Gastroesophageal sphincter (tissue), 4 donors: ENCODE data around the gene EIF4A3. TPM values are rescaled to one million over a fixed set of nuclear protein-coding genes. Genes with fewer than 3 reads are reported as not detected.
"Not testable (repeated sequence)": the region's sequence is repeated elsewhere in the genome, so short reads cannot be mapped to it uniquely, and the experiment has no call there.

Experiments
- ATAC-seq: fragments of 150-250 bp; one replicate; pipeline ENCODE4 v1.9.1; 2016; ENCODE audit warnings: mild to moderate bottlenecking, moderate library complexity
- H3K27ac ChIP-seq, 4 donors: fragments of 200-600 bp; sonication (generic) in 3 of 4; 1 replicate in 3 of 4; 2 replicates in 1 of 4; pipeline ENCODE4 v1.5.1; 2016 to 2019
- H3K27me3 ChIP-seq: fragments of 200-600 bp; sonication (generic); one replicate; pipeline ENCODE4 v1.5.1; 2019
- H3K36me3 ChIP-seq, 2 donors: fragments of 200-600 bp; sonication (generic); one replicate each; pipeline ENCODE4 v1.5.1; 2019; ENCODE audit warnings: control low read depth in 1 of 2
- H3K4me1 ChIP-seq, 3 donors: fragments of 200-600 bp; sonication (generic); 1 replicate in 2 of 3; 2 replicates in 1 of 3; pipeline ENCODE4 v1.5.1; 2016 to 2019; ENCODE audit warnings: control low read depth in 2 of 3
- H3K4me3 ChIP-seq, 2 donors: fragments of 200-600 bp; sonication (generic); one replicate each; pipeline ENCODE4 v1.5.1; 2019; ENCODE audit warnings: mild to moderate bottlenecking in 1 of 2, moderate library complexity in 1 of 2
- H3K9me3 ChIP-seq, 3 donors: fragments of 200-600 bp; sonication (generic); one replicate each; pipeline ENCODE4 v1.5.1; 2017 to 2019; ENCODE audit warnings: control low read depth in 2 of 3
- EP300 ChIP-seq: sonication (generic); formaldehyde crosslinking; IDR thresholded peaks from one replicate; pipeline ENCODE4 v1.6.1; 2017; ENCODE audit warnings: antibody characterized with exemption, mild to moderate bottlenecking
- POLR2A ChIP-seq, 2 donors: fragments of 450-650 bp; IDR thresholded peaks; one replicate each; pipeline ENCODE4 v1.6.1; 2017; ENCODE audit warnings: antibody characterized with exemption in 2 of 2, mild to moderate bottlenecking in 2 of 2, moderate library complexity in 1 of 2
- POLR2AphosphoS5 ChIP-seq: sonication (generic); formaldehyde crosslinking; IDR thresholded peaks from one replicate; pipeline ENCODE4 v1.6.1; 2017; ENCODE audit warnings: antibody characterized with exemption
- WGBS, 2 donors: methylation state at CpG; one replicate each; pipeline ENCODE4 v1.1.5; 2018; ENCODE audit warnings: low coverage in 1 of 2; 5-methylcytosine and 5-hydroxymethylcytosine counted together
- total RNA-seq, 4 donors: library from RNA; depleted of rRNA; stranded (reverse); fragments of >200 nt; gene quantifications; one replicate each; pipeline ENCODE4 v1.1.0, GENCODE V29; 2016
- TF ChIP-seq, protein P1 (sequence below), 4 experiments: fragments of 200-600 bp in 2 of 4; fragments of 450-650 bp in 2 of 4; sonication (generic) in 1 of 4; IDR thresholded peaks; one replicate each; pipeline ENCODE4 v1.5.1; 2017 to 2019; ENCODE audit warnings: antibody characterized with exemption in 4 of 4, mild to moderate bottlenecking in 2 of 4, moderate library complexity in 2 of 4

Gene EIF4A3
- total RNA-seq, 4 donors from 2014 or later: 37.9 to 61.6 (median 49.0) TPM

DNA sequence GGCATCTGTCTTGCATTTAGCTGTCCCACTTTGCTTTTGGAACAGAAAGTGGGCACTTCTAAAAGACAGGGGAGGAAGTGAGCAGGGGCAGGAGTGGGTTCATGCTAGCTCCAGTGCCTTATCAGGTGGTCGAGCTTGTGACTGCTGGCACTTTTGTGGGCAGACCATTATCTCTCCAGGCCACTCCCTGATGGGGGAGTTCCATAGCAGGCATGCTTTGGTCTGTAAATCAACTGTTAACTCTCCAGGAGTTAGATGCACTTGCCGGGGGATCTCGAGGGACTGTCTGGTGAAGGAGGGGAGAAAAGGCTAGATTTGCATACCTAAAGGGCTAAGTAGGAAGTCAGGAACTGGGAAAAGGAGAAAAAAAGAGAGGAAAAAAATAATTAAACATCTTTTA is 13.6 kb upstream of the EIF4A3 start:
- peaks cover 0 to 3% (median 0%) of the 10 kb centered on the region in 3 donors for H3K9me3 ChIP-seq
- WGBS, 2 donors: 38% methylated on average over 3 of the region's 3 CpGs; no CpG with 5 or more reads in 1 of the 2 donors
- H3K27me3 ChIP-seq: peaks cover 3% of the 10 kb centered on the region
- ATAC-seq: no peak
- H3K4me3 ChIP-seq: no peak overlapping the region
- no peaks in the 10 kb centered on the region for H3K4me1 ChIP-seq
- TF ChIP-seq, protein P1, sequence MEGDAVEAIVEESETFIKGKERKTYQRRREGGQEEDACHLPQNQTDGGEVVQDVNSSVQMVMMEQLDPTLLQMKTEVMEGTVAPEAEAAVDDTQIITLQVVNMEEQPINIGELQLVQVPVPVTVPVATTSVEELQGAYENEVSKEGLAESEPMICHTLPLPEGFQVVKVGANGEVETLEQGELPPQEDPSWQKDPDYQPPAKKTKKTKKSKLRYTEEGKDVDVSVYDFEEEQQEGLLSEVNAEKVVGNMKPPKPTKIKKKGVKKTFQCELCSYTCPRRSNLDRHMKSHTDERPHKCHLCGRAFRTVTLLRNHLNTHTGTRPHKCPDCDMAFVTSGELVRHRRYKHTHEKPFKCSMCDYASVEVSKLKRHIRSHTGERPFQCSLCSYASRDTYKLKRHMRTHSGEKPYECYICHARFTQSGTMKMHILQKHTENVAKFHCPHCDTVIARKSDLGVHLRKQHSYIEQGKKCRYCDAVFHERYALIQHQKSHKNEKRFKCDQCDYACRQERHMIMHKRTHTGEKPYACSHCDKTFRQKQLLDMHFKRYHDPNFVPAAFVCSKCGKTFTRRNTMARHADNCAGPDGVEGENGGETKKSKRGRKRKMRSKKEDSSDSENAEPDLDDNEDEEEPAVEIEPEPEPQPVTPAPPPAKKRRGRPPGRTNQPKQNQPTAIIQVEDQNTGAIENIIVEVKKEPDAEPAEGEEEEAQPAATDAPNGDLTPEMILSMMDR (IDR thresholded peaks at IDR 0.05): no peak
- TF ChIP-seq POLR2A (IDR thresholded peaks at IDR 0.05) (no peak), EP300 (no peak), POLR2AphosphoS5 (no peak)
- no peak overlapping the region for H3K27ac ChIP-seq
- no peaks in the 10 kb centered on the region for H3K36me3 ChIP-seq

- TF ChIP-seq EP300 (no peak), POLR2A (IDR thresholded peaks at IDR 0.05) (no peak), POLR2AphosphoS5 (no peak)
- Histone ChIP-seq H3K4me3 (no peak overlapping the region), H3K9me3 (peaks cover 0 to 3% (median 0%) of the 10 kb centered on the region in 3 donors), H3K4me1 (no peaks in the 10 kb centered on the region), H3K27ac (no peak overlapping the region), H3K27me3 (peaks cover 3% of the 10 kb centered on the region), H3K36me3 (no peaks in the 10 kb centered on the region)
- 57 to 65% methylated on average over 2 of the region's 2 CpGs for WGBS, 2 donors
- ATAC-seq: no peak
These were observed 11.9 kb upstream of the EIF4A3 start for GRCh38 chr17:80158846-80159245.

- not testable (repeated sequence) for ATAC-seq, H3K4me3 ChIP-seq, H3K4me1 ChIP-seq, H3K27ac ChIP-seq, H3K36me3 ChIP-seq, H3K9me3 ChIP-seq, H3K27me3 ChIP-seq
- WGBS, 2 donors: 62% methylated on average over 2 of the region's 2 CpGs; no CpG with 5 or more reads in 1 of the 2 donors
These were observed 8.7 kb upstream of the EIF4A3 start for GRCh38 chr17:80155600-80155999.

DNA sequence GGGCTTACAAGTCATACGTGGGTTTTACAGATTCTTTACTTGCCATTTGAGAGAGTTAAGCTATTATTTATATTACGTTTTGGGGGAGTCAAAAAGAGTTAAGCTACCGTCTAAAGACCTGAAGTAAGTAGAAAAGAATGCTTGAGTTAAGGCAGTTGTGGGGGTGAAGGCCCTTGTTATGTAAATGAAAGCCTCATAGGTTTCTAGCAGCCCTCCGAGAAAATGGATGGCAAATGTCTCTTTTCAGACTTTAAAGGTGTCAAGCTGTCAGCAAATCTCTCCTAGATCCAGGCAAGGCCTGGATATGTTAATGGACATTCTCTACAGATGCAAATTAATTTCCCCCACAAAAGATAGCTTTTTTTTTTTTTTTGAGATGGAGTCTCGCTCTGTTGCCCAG is 7.2 kb upstream of the EIF4A3 start:
- no peak overlapping the region for H3K4me3 ChIP-seq
- no peak overlapping the region for H3K27ac ChIP-seq
- no peak for ATAC-seq
- 58 to 67% methylated on average over 4 to 5 of the region's 5 CpGs for WGBS, 2 donors
- H3K4me1 ChIP-seq: peaks cover 0 to 9% (median 0%) of the 10 kb centered on the region in 3 donors
- TF ChIP-seq POLR2A (IDR thresholded peaks at IDR 0.05): no peak
- TF ChIP-seq EP300: no peak
- TF ChIP-seq, protein P1 (IDR thresholded peaks at IDR 0.05): no peak
- no peak for TF ChIP-seq POLR2AphosphoS5
- H3K9me3 ChIP-seq: peaks cover 0 to 3% (median 0%) of the 10 kb centered on the region in 3 donors
- H3K27me3 ChIP-seq: no peaks in the 10 kb centered on the region
- H3K36me3 ChIP-seq: no peaks in the 10 kb centered on the region

DNA sequence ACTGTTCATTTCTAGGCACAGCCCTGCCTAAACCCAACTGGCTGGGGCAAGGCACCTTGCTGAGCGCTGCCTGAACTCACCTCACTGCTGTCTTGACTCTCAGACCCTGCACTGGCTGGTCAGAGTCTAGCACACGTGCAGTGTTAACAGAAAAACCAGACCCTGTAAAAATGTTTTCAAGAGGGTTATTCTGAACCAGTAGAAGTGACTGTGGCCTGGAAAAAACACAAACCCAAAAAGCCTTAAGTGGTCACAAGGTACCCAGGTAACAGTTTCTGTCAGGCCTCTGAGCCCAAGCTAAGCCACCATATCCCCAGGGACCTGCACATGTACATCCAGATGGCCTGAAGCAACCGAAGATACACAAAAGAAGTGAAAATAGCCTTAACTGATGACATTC is 6.1 kb upstream of the EIF4A3 start:
- 87% methylated on average over 3 of the region's 3 CpGs; no CpG with 5 or more reads in 1 of the 2 donors for WGBS, 2 donors
- TF ChIP-seq POLR2A (IDR thresholded peaks at IDR 0.05): no peak
- no peak for TF ChIP-seq POLR2AphosphoS5
- TF ChIP-seq, protein P1 (IDR thresholded peaks at IDR 0.05): no peak
- ATAC-seq: no peak

DNA sequence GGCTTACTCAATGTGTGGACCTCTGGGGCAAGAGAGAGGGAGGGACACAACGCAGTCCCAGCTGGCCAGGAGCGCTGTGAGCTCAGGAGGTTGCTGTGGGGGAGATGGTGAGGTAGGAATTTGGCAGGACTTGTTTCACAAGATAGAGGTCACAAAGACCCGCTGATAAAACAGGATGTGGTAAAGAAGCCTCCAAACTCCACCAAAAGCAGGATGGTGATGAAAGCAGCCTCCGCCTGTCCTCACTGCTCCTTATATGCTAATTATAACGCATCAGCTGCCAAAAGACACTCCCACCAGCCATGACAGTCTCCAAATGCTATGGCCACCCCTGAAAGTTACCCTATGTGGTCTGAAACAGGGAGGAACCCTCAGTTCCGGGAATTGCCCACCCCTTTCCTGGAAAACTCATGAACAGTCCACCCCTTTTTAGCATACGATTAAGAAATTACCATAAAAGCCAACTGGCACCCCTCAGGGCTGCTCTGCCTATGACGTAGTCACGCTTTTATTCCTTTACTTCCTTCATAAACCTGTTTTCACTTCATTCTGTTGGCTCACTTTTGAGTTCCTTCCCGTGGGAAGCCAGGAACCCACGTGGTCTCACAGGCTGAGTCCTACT is 5.3 kb upstream of the EIF4A3 start:
- Histone ChIP-seq H3K36me3 (no peaks in the 10 kb centered on the region), H3K27me3 (no peaks in the 10 kb centered on the region), H3K4me3 (no peak overlapping the region), H3K27ac (no peak overlapping the region), H3K9me3 (peaks cover 0 to 3% (median 0%) of the 10 kb centered on the region in 3 donors), H3K4me1 (peaks cover 0 to 24% (median 0%) of the 10 kb centered on the region in 3 donors)
- 69 to 81% methylated on average over 7 of the region's 11 CpGs for WGBS, 2 donors
- no peak for ATAC-seq
- TF ChIP-seq, protein P1 (IDR thresholded peaks at IDR 0.05): no peak
- TF ChIP-seq POLR2A (IDR thresholded peaks at IDR 0.05): no peak
- TF ChIP-seq POLR2AphosphoS5: no peak
- TF ChIP-seq EP300: no peak

More for the DNA sequence above, 6.1 kb upstream of the EIF4A3 start:
- no peaks in the 10 kb centered on the region for H3K27me3 ChIP-seq
- no peak overlapping the region for H3K27ac ChIP-seq
- H3K36me3 ChIP-seq: no peaks in the 10 kb centered on the region
- H3K4me1 ChIP-seq: peaks cover 0 to 20% (median 0%) of the 10 kb centered on the region in 3 donors
- H3K9me3 ChIP-seq: peaks cover 0 to 3% (median 0%) of the 10 kb centered on the region in 3 donors
- H3K4me3 ChIP-seq: no peak overlapping the region
